Measurements from ENCODE around the gene POLE2. TPM values are rescaled to one million over a fixed set of nuclear protein-coding genes. Genes with fewer than 3 reads are reported as not detected.

POLE2 gene
- total and polyA plus RNA-seq, 2 of the 13 experiments (the other 11 are each of a cell fraction or from before 2014, with no cell fraction given), result 16.6 to 37.0 TPM

DNA sequence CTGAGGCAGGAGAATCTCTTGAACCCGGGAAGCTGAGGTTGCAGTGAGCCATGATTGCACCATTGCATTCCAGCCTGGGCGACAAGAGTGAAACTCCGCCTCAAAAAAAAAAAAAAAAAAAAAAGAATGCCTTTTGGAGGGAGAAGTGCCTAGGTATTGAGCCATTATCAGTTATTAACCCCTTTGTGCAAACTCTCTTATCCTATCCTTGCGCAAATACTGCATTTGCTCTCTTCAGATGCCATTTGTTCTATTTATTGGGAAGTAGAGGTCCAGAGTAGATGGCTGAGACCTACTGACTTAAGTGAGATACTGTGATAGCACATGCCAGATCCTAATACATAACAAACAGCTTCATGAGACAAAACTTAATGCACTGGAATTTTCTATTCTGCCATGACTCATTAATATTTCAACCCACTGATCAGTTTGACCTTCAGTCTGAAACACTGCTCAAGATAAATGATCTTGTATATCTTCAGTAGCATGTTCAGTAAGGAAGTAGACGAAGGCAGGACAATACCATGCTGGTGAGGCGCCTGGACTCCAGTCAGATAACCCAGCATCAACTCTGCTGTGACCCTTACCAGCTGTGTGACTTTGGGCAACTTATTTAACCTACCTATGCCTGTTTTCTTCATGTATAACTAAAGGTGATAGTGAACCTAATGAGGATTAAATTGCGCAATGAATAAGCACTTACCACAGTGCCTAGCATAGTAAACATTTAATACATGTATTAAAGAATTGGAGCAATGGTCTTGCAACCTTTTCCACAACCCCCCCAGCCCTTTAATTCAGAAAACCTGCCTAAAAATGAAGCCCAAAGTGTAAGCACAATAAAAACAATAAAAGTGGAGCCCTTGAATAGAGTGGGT, 47.2 kb downstream of the POLE2 start:
- BruUV-seq (replicated peaks), result no TSS peak
- no peaks in the 10 kb centered on the region for H3K9me3 ChIP-seq (ENCODE audit: low read length)
- no peak overlapping the region for H2AFZ ChIP-seq (ENCODE audit: low read length)
- FAIRE-seq (no peak), ATAC-seq (peak; percentile 9), DNase-seq (ENCODE audit: low spot score) (no peak)
- H3K4me3 ChIP-seq (replicated peaks in 1 of 3; ENCODE audit: insufficient read depth in 1 of 3, low read depth in 2 of 3, low read length in 3 of 3), result no peak overlapping the region; a peak in 1 of 6 replicates
- POLR2A ChIA-PET, result interaction anchor here (1.2 to 2.3 kb wide), 3 partner anchors 21 to 346 kb away, joined by 4 to 10 read pairs (median 4); partner anchors contain the start of genes KLHDC2 and RPL36AL
- WGBS (ENCODE audit: low lambda C conversion rate), result 85% methylated on average over 7 of the region's 7 CpGs
- CTCF ChIA-PET (ENCODE audit: low intra/inter-chr PET ratio, low total read pairs), result no interaction called here
- H3K4me2 ChIP-seq (ENCODE audit: low read depth, low read length), result peak overlapping the region; percentile 77
- intact Hi-C loops (cut with micrococcal nuclease; ENCODE audit: unreplicated experiment), result loop anchor here (5.0 kb wide), 1 partner anchor 52 kb away; the partner anchor contains the start of gene KLHDC1
- H3K9ac ChIP-seq (ENCODE audit: insufficient read depth, low read depth, low read length), result peak overlapping the region; percentile 37; the same call in 1 of the 2 replicates
- no peaks in the 10 kb centered on the region for H3K27me3 ChIP-seq (ENCODE audit: control insufficient read depth in 1 of 2, insufficient read depth in 2 of 2, low read length in 2 of 2)
- H3K36me3 ChIP-seq (replicated peaks in 1 of 2; ENCODE audit: control insufficient read depth in 1 of 2, insufficient read depth in 2 of 2, low read length in 2 of 2), result peaks cover 0 to 13% of the 10 kb centered on the region in 2 experiments; a peak in 2 of 5 replicates
- peaks cover 4% of the 10 kb centered on the region; the same call in 1 of the 2 replicates for H4K20me1 ChIP-seq (ENCODE audit: insufficient read depth, low read length)
- in situ Hi-C loops (cut with HindIII; ENCODE audit: extremely low pct_ligation_motif_present, low pct_unique_long_range_greater_than_20kb), result no loop called here
- peaks cover 29% of the 10 kb centered on the region for H3K79me2 ChIP-seq (ENCODE audit: insufficient read depth, low read length)
- H3K4me1 ChIP-seq (ENCODE audit: insufficient read depth, low read length), result peaks cover 66% of the 10 kb centered on the region
- peak overlapping the region; percentile 70 for H3K27ac ChIP-seq (ENCODE audit: extremely low read length, insufficient read depth, low read length)
- no peak for TF ChIP-seq SOX13 (IDR thresholded peaks at IDR 0.05)
- peak in 1 of 2 experiments; percentile 20; a peak in 1 of 4 replicates for TF ChIP-seq SOX13 (CRISPR knock-in tag; conservative IDR thresholded peaks at IDR 0.05 in 1 of 2, IDR thresholded peaks at IDR 0.05 in 1 of 2)
- no peak for TF ChIP-seq JUNB (CRISPR knock-in tag; IDR thresholded peaks at IDR 0.05; ENCODE audit: borderline replicate concordance)
- no peak for TF ChIP-seq BHLHE40 (IDR thresholded peaks at IDR 0.05; ENCODE audit: low read length)
- peak; percentile 93 for TF ChIP-seq CEBPB (IDR thresholded peaks at IDR 0.05; ENCODE audit: borderline replicate concordance, low read depth, low read length)
- peak; percentile 83 for TF ChIP-seq CEBPG (CRISPR knock-in tag; IDR thresholded peaks at IDR 0.05)
- TF ChIP-seq ZNF782 (CRISPR knock-in tag; IDR thresholded peaks at IDR 0.05; ENCODE audit: borderline replicate concordance), result no peak
- TF ChIP-seq ARNTL (CRISPR knock-in tag; IDR thresholded peaks at IDR 0.05), result 0 out of 2 replicates have a peak, but pooled peaks have one; percentile 15
- no peak for TF ChIP-seq FOSL1 (CRISPR knock-in tag; IDR thresholded peaks at IDR 0.05; ENCODE audit: borderline replicate concordance)
- TF ChIP-seq, protein P1, sequence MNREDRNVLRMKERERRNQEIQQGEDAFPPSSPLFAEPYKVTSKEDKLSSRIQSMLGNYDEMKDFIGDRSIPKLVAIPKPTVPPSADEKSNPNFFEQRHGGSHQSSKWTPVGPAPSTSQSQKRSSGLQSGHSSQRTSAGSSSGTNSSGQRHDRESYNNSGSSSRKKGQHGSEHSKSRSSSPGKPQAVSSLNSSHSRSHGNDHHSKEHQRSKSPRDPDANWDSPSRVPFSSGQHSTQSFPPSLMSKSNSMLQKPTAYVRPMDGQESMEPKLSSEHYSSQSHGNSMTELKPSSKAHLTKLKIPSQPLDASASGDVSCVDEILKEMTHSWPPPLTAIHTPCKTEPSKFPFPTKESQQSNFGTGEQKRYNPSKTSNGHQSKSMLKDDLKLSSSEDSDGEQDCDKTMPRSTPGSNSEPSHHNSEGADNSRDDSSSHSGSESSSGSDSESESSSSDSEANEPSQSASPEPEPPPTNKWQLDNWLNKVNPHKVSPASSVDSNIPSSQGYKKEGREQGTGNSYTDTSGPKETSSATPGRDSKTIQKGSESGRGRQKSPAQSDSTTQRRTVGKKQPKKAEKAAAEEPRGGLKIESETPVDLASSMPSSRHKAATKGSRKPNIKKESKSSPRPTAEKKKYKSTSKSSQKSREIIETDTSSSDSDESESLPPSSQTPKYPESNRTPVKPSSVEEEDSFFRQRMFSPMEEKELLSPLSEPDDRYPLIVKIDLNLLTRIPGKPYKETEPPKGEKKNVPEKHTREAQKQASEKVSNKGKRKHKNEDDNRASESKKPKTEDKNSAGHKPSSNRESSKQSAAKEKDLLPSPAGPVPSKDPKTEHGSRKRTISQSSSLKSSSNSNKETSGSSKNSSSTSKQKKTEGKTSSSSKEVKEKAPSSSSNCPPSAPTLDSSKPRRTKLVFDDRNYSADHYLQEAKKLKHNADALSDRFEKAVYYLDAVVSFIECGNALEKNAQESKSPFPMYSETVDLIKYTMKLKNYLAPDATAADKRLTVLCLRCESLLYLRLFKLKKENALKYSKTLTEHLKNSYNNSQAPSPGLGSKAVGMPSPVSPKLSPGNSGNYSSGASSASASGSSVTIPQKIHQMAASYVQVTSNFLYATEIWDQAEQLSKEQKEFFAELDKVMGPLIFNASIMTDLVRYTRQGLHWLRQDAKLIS (CRISPR knock-in tag; IDR thresholded peaks at IDR 0.05), result no peak
- no peak for TF ChIP-seq ZNF570 (CRISPR knock-in tag; IDR thresholded peaks at IDR 0.05; ENCODE audit: borderline replicate concordance)
- TF ChIP-seq NKX3-1 (CRISPR knock-in tag; IDR thresholded peaks at IDR 0.05), result no peak
- TF ChIP-seq, protein P2, sequence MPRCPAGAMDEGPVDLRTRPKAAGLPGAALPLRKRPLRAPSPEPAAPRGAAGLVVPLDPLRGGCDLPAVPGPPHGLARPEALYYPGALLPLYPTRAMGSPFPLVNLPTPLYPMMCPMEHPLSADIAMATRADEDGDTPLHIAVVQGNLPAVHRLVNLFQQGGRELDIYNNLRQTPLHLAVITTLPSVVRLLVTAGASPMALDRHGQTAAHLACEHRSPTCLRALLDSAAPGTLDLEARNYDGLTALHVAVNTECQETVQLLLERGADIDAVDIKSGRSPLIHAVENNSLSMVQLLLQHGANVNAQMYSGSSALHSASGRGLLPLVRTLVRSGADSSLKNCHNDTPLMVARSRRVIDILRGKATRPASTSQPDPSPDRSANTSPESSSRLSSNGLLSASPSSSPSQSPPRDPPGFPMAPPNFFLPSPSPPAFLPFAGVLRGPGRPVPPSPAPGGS (CRISPR knock-in tag; IDR thresholded peaks at IDR 0.05), result no peak
- no peak for TF ChIP-seq ZNF619 (CRISPR knock-in tag; IDR thresholded peaks at IDR 0.05)
- TF ChIP-seq, protein P3, sequence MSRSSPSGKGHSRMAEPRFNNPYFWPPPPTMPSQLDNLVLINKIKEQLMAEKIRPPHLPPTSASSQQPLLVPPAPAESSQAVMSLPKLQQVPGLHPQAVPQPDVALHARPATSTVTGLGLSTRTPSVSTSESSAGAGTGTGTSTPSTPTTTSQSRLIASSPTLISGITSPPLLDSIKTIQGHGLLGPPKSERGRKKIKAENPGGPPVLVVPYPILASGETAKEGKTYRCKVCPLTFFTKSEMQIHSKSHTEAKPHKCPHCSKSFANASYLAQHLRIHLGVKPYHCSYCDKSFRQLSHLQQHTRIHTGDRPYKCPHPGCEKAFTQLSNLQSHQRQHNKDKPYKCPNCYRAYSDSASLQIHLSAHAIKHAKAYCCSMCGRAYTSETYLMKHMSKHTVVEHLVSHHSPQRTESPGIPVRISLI (CRISPR knock-in tag; IDR thresholded peaks at IDR 0.05; ENCODE audit: borderline replicate concordance), result peak; percentile 72
- 0 out of 2 replicates have a peak, but pooled peaks have one; percentile 15 for TF ChIP-seq ZNF430 (CRISPR knock-in tag; IDR thresholded peaks at IDR 0.05)
